ENCODE data around the gene PXDC1. TPM values are rescaled to one million over a fixed set of nuclear protein-coding genes. Genes with fewer than 3 reads are reported as not detected.
A peak's percentile ranks its signal among the peaks of the same experiment; 100 is the strongest.
"Not testable (repeated sequence)": the region's sequence is repeated elsewhere in the genome, so short reads cannot be mapped to it uniquely, and the experiment has no call there.

PXDC1 gene
- total and polyA plus RNA-seq, 7 donors = 9.8 to 32.0 (median 22.5) TPM

DNA sequence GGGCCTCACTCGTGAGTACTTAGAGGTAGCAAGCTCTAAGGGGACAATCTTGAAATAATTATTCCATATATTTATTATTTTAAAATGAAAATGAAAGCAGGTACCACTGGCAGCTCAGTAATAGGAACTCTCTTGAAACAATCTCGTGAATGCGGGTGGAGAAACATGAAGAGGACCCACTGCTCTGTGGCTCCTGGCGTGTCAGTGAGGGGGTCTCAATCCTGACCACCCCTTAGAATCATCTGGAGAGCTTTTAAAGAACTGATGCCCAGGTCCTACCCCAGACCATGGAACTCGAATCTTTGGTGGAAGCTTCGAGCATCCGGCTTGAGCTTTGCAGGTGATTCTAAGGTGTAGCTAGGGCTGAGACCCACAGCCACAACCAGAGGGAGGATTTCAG is 23.9 kb upstream of the PXDC1 start:
- no peak for ATAC-seq
- no peak overlapping the region for H3K27ac ChIP-seq
- WGBS, 3 donors = 96 to 99% (median 97%) methylated on average over 7 of the region's 7 CpGs

GRCh38 chr6:3773678-3774298 is 22.3 kb upstream of the PXDC1 start:
- intact Hi-C loops (cut with DNase I) = no loop called here
- H3K9me3 ChIP-seq = no peaks in the 10 kb centered on the region
- no peaks in the 10 kb centered on the region for H3K4me1 ChIP-seq
- peak in 1 of 2 donors; percentile 43 for DNase-seq
- peaks cover 0 to 3% (median 0%) of the 10 kb centered on the region in 3 donors for H3K27me3 ChIP-seq (ENCODE audit: insufficient read depth in 3 of 3, low read length in 2 of 3)
- no peak for TF ChIP-seq CTCF (IDR thresholded peaks at IDR 0.05)
- no peak overlapping the region for H3K4me3 ChIP-seq
- WGBS, 3 donors = 59 to 71% (median 64%) methylated on average over 7 of the region's 7 CpGs
- peak in 1 of 4 donors; percentile 49 for ATAC-seq
- no peaks in the 10 kb centered on the region for H3K36me3 ChIP-seq (ENCODE audit: insufficient read depth in 1 of 2, low read depth in 1 of 2)
- no peak overlapping the region for H3K27ac ChIP-seq

More for the DNA sequence above, 23.9 kb upstream of the PXDC1 start:
- no peaks in the 10 kb centered on the region for H3K9me3 ChIP-seq
- TF ChIP-seq CTCF (IDR thresholded peaks at IDR 0.05) = no peak
- intact Hi-C loops (cut with DNase I) = no loop called here
- peaks cover 0 to 3% (median 0%) of the 10 kb centered on the region in 3 donors for H3K27me3 ChIP-seq (ENCODE audit: insufficient read depth in 3 of 3, low read length in 2 of 3)
- H3K4me3 ChIP-seq = no peak overlapping the region
- no peak for DNase-seq
- H3K36me3 ChIP-seq (ENCODE audit: insufficient read depth in 1 of 2, low read depth in 1 of 2) = no peaks in the 10 kb centered on the region
- H3K4me1 ChIP-seq = no peaks in the 10 kb centered on the region

- WGBS, 3 donors = 91 to 93% (median 92%) methylated on average over 12 of the region's 12 CpGs
- H3K27ac ChIP-seq; H3K4me1 ChIP-seq; H3K4me3 ChIP-seq; H3K36me3 ChIP-seq (ENCODE audit: insufficient read depth in 1 of 2, low read depth in 1 of 2); intact Hi-C loops (cut with DNase I); DNase-seq; H3K9me3 ChIP-seq; ATAC-seq; H3K27me3 ChIP-seq (ENCODE audit: insufficient read depth in 3 of 3, low read length in 2 of 3): not testable (repeated sequence)
Observed at GRCh38 chr6:3772127-3772999, 20.9 kb upstream of the PXDC1 start.

DNA sequence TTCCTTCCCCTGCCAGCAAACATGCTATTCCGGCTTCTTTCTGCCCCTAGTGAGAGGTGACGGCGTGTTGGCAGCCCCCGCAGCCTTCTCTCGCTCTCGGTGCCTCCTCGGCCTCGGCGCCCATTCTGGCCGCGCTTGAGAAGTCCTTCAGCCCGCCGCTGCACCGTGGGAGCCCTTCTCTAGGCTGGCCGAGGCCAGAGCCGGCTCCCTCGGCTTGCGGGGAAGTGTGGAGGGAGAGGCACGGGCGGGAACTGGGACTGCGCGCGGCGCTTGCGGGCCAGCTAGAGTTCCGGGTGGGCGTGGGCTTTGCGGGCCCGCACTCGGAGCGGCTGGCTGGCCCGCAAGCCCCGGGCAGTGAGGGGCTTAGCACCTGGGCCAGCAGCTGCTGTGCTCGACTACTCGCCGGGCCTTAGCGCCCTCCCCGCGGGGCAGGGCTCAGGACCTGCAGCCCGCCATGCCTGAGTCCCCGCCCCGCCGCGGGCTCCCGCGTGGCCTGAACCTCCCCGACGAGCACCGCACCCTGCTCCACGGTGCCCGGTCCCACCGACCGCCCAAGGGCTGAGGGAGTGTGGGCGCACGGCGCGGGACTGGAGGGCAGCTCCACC is 20.0 kb upstream of the PXDC1 start:
- 87 to 91% (median 87%) methylated on average over 35 to 57 of the region's 57 CpGs for WGBS, 3 donors
- no peak overlapping the region for H3K4me3 ChIP-seq
- TF ChIP-seq CTCF (IDR thresholded peaks at IDR 0.05) = no peak
- no peaks in the 10 kb centered on the region for H3K36me3 ChIP-seq (ENCODE audit: insufficient read depth in 1 of 2, low read depth in 1 of 2)
- intact Hi-C loops (cut with DNase I) = no loop called here
- ATAC-seq (no peak), DNase-seq (no peak)
- peaks cover 0 to 3% (median 0%) of the 10 kb centered on the region in 3 donors for H3K27me3 ChIP-seq (ENCODE audit: insufficient read depth in 3 of 3, low read length in 2 of 3)
- no peak overlapping the region for H3K27ac ChIP-seq
- H3K4me1 ChIP-seq = no peaks in the 10 kb centered on the region
- no peaks in the 10 kb centered on the region for H3K9me3 ChIP-seq
